A549 treated with dexamethasone at 1 μM for 4 hours (cell line): ENCODE data around the gene STAM2. TPM values are rescaled to one million over a fixed set of nuclear protein-coding genes. Genes with fewer than 3 reads are reported as not detected.

ENCODE experiments used
- total RNA-seq: library from RNA; stranded (reverse); fragments of 200-300 nt; extraction: Qiagen RNA extraction; gene quantifications from 5 replicates; pipeline ENCODE4 v1.2.3, GENCODE V29; 2022

Gene STAM2
- 8.6 to 11.1 TPM (median 10.6 TPM) in 5 replicates for total RNA-seq

DNA sequence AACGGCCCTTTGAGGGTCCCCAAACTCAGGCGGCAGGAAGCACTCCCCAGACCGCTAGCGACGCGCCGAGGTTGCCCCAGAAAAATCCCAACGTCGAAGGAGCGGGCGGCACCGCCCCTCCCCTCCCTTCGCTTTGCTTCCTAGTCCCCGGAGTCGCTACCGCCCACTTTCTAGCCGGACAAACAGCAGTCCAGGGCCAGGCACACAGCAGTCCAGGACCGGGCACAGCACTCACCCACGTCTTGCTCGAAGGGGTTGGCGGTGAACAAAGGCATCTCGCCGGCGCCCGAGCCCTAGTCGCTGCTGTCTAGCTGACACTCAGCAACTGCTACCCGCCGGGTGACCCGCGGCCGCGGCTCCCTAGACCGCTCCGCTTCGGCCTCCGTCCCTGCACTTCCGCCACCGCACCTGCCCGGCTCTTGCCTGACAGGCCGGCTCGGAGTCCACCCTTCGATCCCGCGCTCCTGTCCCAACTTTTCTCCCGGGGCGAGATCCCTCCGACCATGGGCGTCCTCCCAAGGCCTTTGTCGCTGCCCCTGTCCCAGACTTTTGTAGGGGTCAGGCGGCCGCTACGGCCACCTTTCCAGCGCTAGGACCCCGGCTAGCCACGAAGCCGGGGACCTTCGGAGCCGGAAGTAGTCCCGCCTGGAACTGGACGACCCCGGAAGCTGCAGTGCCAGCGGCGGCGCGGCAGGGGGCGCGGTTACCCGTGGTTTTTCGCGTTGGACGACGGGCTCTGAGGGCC lies at the start of gene STAM2:
STAM2 (minus strand) TSS at position 396 of the 745 bp plus-strand sequence; CDS start at position 275, 121 bp downstream.

GRCh38 chr2:152098496-152099366 lies 76.8 kb downstream of the STAM2 start, which contains the start of gene CACNB4:
CACNB4 (minus strand) TSS chr2:152099044.

Other genes with a start within 250 kb of the STAM2 start
- 0.14 to 0.36 TPM (median 0.19 TPM) in 5 replicates for gene CACNB4, start 76.7 kb downstream of the STAM2 start, total RNA-seq
- gene FMNL2, start 159.4 kb upstream of the STAM2 start, total RNA-seq: 28.8 to 42.1 TPM (median 39.0 TPM) in 5 replicates